Hypothalamus (tissue), 51 donors: ENCODE data around the gene OR8H3.
"Not testable (repeated sequence)": the region's sequence is repeated elsewhere in the genome, so short reads cannot be mapped to it uniquely, and the experiment has no call there.

Source experiments
- DNase-seq, 51 donors: peaks; one replicate each; lab custom pipeline; 2025; lab: John Stamatoyannopoulos, UW

OR8H3 gene

DNA sequence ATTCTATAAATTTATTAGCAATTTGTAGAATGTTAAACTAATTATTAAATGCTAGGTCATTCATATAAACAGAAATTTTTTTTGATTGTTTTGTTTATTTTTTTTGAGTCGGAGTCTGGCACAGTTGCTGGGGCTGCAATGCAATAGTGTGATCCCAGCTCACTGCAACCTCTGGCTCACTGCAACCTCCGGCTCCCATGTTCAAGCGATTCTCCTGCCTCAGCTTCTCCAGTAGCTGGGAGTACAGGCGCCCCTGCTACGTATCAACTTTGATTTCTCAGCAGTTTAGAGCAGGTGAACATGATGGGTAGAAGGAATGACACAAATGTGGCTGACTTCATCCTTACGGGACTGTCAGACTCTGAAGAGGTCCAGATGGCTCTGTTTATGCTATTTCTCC is at the start of gene OR8H3:
Gene OR8H3, plus strand, starts transcription at position 301 of the 400 bp plus-strand sequence. Its CDS starts 0 bp downstream, at position 301.
- no peak for DNase-seq

- no peak for DNase-seq
These were observed 32.5 kb upstream of the OR8H3 start for GRCh38 chr11:56089697-56090096.

DNA sequence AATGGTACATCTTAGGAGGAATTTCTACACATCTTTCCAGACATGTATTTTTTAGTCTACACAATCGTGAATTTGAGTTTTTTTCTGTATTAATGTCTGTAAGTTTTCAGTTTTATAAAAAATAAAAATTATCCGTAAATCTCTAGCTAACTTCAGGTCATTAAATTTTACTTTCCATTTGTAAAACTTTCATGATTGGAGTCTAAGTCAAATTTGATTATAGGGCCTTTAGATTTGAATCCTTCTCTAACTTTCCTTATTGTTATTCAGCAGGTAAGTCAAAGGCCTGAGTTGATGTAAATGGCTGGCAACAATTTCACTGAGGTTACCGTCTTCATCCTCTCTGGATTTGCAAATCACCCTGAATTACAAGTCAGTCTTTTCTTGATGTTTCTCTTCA is 29.2 kb upstream of the OR8H3 start, which contains the start of gene OR8I2:
Gene OR8I2, plus strand, starts transcription at position 301 of the 400 bp plus-strand sequence. Its CDS starts 0 bp downstream, at position 301.
- DNase-seq = no peak

GRCh38 chr11:56103210-56103737 is 18.9 kb upstream of the OR8H3 start, which contains the start of gene OR8H2:
Gene OR8H2, plus strand, starts transcription at chr11:56103687. Its CDS starts 1,356 bp downstream, at chr11:56105043.
- no peak for DNase-seq

- no peak for DNase-seq
These were observed 18.0 kb downstream of the OR8H3 start, which contains the start of gene OR8J3 for GRCh38 chr11:56140151-56140661. Gene OR8J3, minus strand, starts transcription at chr11:56140201. Its CDS starts 2,483 bp downstream, at chr11:56137718.

DNA sequence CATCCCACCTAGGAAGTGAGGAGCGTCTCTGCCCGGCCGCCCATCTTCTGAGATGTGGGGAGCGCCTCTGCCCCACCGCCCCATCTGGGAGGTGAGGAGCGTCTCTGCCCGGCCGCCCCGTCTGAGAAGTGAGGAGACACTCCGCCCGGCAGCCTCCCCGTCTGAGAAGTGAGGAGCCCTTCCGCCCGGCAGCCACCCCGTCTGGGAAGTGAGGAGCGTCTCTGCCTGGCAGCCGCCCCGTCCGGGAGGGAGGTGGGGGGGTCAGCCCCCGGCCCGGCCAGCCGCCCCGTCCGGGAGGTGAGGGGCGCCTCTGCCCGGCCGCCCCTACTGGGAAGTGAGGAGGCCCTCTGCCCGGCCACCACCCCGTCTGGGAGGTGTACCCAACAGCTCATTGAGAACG is 21.5 kb downstream of the OR8H3 start:
- DNase-seq = not testable (repeated sequence)

- no peak for DNase-seq
These were observed 29.2 kb downstream of the OR8H3 start for GRCh38 chr11:56151376-56151775.

DNA sequence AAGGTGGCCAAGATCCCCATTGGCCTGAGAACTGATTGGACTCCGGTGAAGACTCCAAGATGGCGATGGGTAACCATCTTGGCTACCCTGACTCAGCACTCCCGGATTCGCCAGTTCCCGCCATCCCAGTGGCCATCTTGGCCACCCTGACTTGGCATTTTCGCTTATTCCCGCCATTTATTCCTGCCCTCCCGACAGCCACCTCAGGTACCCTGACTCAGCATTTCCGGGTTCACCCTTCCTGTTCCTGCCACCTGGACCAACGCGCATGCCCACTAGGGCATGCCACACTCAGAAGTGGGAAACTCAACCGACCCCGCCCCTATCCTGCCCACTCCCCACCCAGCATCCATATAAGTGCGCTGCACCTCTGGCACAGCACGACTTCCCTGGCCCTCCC is 30.2 kb downstream of the OR8H3 start:
- no peak for DNase-seq

DNA sequence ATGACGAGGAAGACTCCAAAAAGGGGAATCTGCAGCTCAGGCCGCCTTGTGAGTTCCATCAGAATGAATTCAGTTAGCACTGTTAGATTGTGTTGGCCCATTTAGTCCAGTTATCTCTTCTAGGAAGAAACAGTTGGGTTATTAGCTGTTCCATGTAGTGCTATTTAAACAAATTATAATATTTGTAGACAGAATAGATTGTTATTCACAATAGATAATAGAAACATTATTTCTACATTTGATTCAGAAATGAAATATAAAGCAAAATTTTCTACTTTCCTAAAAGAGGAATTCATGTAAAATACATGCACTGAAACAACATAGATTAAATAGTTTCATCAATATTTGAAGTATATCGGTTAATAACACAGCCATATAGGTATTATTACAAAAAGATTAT is 38.0 kb downstream of the OR8H3 start, which contains the start of gene OR8K5:
Gene OR8K5, minus strand, starts transcription at position 101 of the 400 bp plus-strand sequence. Its CDS starts 0 bp downstream, at position 101.
- no peak for DNase-seq

GRCh38 chr11:56163804-56164203 is 41.6 kb downstream of the OR8H3 start:
- DNase-seq = no peak

DNA sequence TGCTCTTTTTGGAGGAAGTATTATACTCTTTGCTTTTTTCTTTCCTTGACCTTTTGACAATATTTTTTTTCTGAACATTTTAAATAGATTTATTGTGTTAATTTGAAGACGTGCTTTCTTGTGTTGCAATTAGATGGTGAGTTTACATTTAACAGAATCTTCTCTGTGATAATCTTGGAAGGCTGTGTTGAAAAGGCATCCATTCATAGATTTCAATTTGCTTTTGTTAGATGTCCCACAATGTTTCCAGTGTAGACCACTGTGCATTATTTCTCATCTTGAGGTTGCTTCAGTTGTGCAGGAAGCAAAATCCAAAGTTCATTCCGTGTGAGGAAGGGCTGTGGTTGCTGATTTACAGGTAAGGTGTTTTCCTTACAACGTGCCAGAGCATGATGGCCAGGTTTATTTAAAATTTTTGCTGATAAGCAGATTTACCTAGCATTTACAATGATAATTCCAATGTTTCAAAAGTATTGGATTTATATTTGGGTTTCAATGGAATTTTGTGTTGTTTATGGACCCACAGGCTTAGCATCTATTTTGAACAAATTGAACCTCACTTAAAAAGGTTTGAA is 50.2 kb downstream of the OR8H3 start:
- no peak for DNase-seq
